SK-N-SH (cell line): ENCODE data around the gene MYRF. TPM values are rescaled to one million over a fixed set of nuclear protein-coding genes. Genes with fewer than 3 reads are reported as not detected.
A peak's percentile ranks its signal among the peaks of the same experiment; 100 is the strongest.

ENCODE experiments used
- CTCF ChIA-PET: fragments of 300-600, 350-600 bp; formaldehyde crosslinking; extraction: SDS; loops from one replicate; lab custom pipeline; 2021; lab: Yijun Ruan, JAX
- POLR2A ChIA-PET: fragments of 350-600 bp; sonication (Branson Sonifier 250); formaldehyde crosslinking; extraction: SDS; loops from one replicate; lab custom pipeline; 2020; ENCODE audit warnings: antibody characterized with exemption, inconsistent platforms; lab: Yijun Ruan, JAX
- DNase-seq: peaks from one replicate; pipeline ENCODE4 v3.0.0; 2012
- H2AFZ ChIP-seq: fragments of 200-600 bp; sonication (generic); 2 replicates; pipeline ENCODE4 v1.8.1; 2016; ENCODE audit warnings: antibody characterized with exemption, mild to moderate bottlenecking, low read depth
- H3F3A ChIP-seq: fragments of 200-600 bp; sonication (generic); replicated peaks from 2 replicates; pipeline ENCODE3; 2016; ENCODE audit warnings: antibody characterized with exemption, mild to moderate bottlenecking; ENCODE audit not compliant: insufficient read depth
- H3K27ac ChIP-seq, 2 experiments: fragments of 200-500 bp in 1 of 2; fragments of 200-600 bp in 1 of 2; sonication (Bioruptor generic) in 1 of 2; sonication (generic), shearing (Covaris generic) in 1 of 2; 2 replicates each; pipeline versions ENCODE4 v1.5.1 to v1.6.1; 2014 to 2016; ENCODE audit warnings: low read depth in 2 of 2, inconsistent platforms in 1 of 2, low read length in 1 of 2, mild to moderate bottlenecking in 1 of 2, mixed read lengths in 1 of 2
- H3K27me3 ChIP-seq: fragments of 200-600 bp; sonication (generic), shearing (Covaris generic); 2 replicates; pipeline ENCODE4 v1.6.1; 2016; ENCODE audit warnings: mixed run types; ENCODE audit not compliant: insufficient read depth
- H3K36me3 ChIP-seq, 2 experiments: fragments of 200-500 bp in 1 of 2; fragments of 200-600 bp in 1 of 2; sonication (Bioruptor generic) in 1 of 2; sonication (generic) in 1 of 2; replicated peaks in 1 of 2; 2 replicates each; pipeline versions ENCODE3 to v1.5.1; 2014 to 2016; ENCODE audit warnings: low read length in 1 of 2, mild to moderate bottlenecking in 1 of 2; ENCODE audit not compliant: insufficient read depth in 2 of 2, control insufficient read depth in 1 of 2
- H3K4me1 ChIP-seq, 2 experiments: fragments of 200-500 bp in 1 of 2; fragments of 200-600 bp in 1 of 2; sonication (Bioruptor generic) in 1 of 2; sonication (generic), shearing (Covaris generic) in 1 of 2; 2 replicates each; pipeline versions ENCODE4 v1.5.1 to v1.6.1; 2014 to 2016; ENCODE audit warnings: low read depth in 1 of 2, low read length in 1 of 2, mixed run types in 1 of 2; ENCODE audit not compliant: insufficient read depth in 2 of 2, control insufficient read depth in 1 of 2
- H3K4me2 ChIP-seq: fragments of 200-600 bp; sonication (generic), shearing (Covaris generic); 2 replicates; pipeline ENCODE4 v1.6.1; 2017; ENCODE audit warnings: mixed run types
- H3K4me3 ChIP-seq, 2 experiments: fragments of 200-500 bp in 1 of 2; fragments of 200-600 bp in 1 of 2; sonication (Bioruptor generic) in 1 of 2; sonication (generic), shearing (Covaris generic) in 1 of 2; 2 replicates each; pipeline versions ENCODE4 v1.5.1 to v1.8.1; 2014 to 2016; ENCODE audit warnings: low read depth in 2 of 2, inconsistent platforms in 1 of 2, low read length in 1 of 2, mild to moderate bottlenecking in 1 of 2, mixed read lengths in 1 of 2, moderate library complexity in 1 of 2
- H3K79me2 ChIP-seq: fragments of 200-600 bp; sonication (generic); 2 replicates; pipeline ENCODE4 v1.8.1; 2017; ENCODE audit warnings: mild to moderate bottlenecking; ENCODE audit not compliant: insufficient read depth
- H3K9ac ChIP-seq: fragments of 200-600 bp; sonication (generic); 2 replicates; pipeline ENCODE4 v1.6.1; 2017; ENCODE audit warnings: mixed run types
- H3K9me2 ChIP-seq: fragments of 200-600 bp; sonication (generic); 2 replicates; pipeline ENCODE4 v1.6.1; 2017; ENCODE audit warnings: mixed run types
- H3K9me3 ChIP-seq: fragments of 200-600 bp; sonication (generic); 2 replicates; pipeline ENCODE4 v1.6.1; 2017; ENCODE audit warnings: mixed run types, mild to moderate bottlenecking, moderate library complexity
- H4K20me1 ChIP-seq: fragments of 200-600 bp; sonication (generic); 2 replicates; pipeline ENCODE4 v1.6.1; 2017; ENCODE audit warnings: mild to moderate bottlenecking, mixed run types; ENCODE audit not compliant: insufficient read depth
- CHD2 ChIP-seq: fragments of 150-350 bp; IDR thresholded peaks from 2 replicates; pipeline ENCODE4 v1.6.1; 2018; ENCODE audit warnings: low read length; ENCODE audit not compliant: partially characterized antibody
- EZH2phosphoT487 ChIP-seq: fragments of 200-600 bp; sonication (generic); IDR thresholded peaks from 2 replicates; pipeline ENCODE4 v1.6.1; 2017; ENCODE audit warnings: low read depth, mixed run types, mild to moderate bottlenecking, antibody characterized with exemption, moderate library complexity, borderline replicate concordance
- FOXJ3 ChIP-seq: sonication (generic); formaldehyde crosslinking; IDR thresholded peaks from 2 replicates; pipeline ENCODE4 v1.5.1; 2020; ENCODE audit warnings: mild to moderate bottlenecking, missing genetic modification reagents
- GABPA ChIP-seq: IDR thresholded peaks from 2 replicates; pipeline ENCODE4 v1.4.0; 2012; ENCODE audit warnings: low read depth, mild to moderate bottlenecking
- GATA2 ChIP-seq: sonication (generic); formaldehyde crosslinking; IDR thresholded peaks from 2 replicates; pipeline ENCODE4 v1.5.0; 2020; ENCODE audit warnings: mild to moderate bottlenecking, missing genetic modification reagents
- NFIC ChIP-seq: IDR thresholded peaks from 2 replicates; pipeline ENCODE4 v1.4.0; 2012; ENCODE audit warnings: borderline replicate concordance
- NRF1 ChIP-seq: IDR thresholded peaks from 2 replicates; pipeline ENCODE4 v1.6.1; 2012; ENCODE audit warnings: low read depth, mild to moderate bottlenecking, low read length
- RAD21 ChIP-seq: IDR thresholded peaks from 2 replicates; pipeline ENCODE4 v1.6.1; 2012; ENCODE audit warnings: mild to moderate bottlenecking, low read length
- RXRA ChIP-seq: IDR thresholded peaks from 2 replicates; pipeline ENCODE4 v1.4.0; 2012; ENCODE audit warnings: low read depth, mild to moderate bottlenecking, borderline replicate concordance
- SIN3A ChIP-seq: IDR thresholded peaks from 2 replicates; pipeline ENCODE4 v1.6.1; 2012; ENCODE audit warnings: low read depth, mild to moderate bottlenecking, low read length, moderate library complexity, borderline replicate concordance
- SMC3 ChIP-seq: IDR thresholded peaks from 2 replicates; pipeline ENCODE4 v1.6.1; 2012; ENCODE audit warnings: low read depth, low read length, improper control_type of control experiment
- TCF12 ChIP-seq: IDR thresholded peaks from 2 replicates; pipeline ENCODE4 v1.4.0; 2012
- YY1 ChIP-seq: IDR thresholded peaks from 2 replicates; pipeline ENCODE4 v1.4.0; 2012; ENCODE audit warnings: low read depth, mild to moderate bottlenecking
- WGBS: methylation state at CpG from one replicate; pipeline ENCODE4 v1.1.6; 2017; ENCODE audit warnings: low lambda C conversion rate; 5-methylcytosine and 5-hydroxymethylcytosine counted together
- polyA plus RNA-seq, 3 experiments: library from polyadenylated mRNA; depleted of rRNA; stranded (reverse); fragments of >200 nt; gene quantifications; 2 replicates each; pipeline ENCODE4 v1.2.3, GENCODE V29; 2012
- TF ChIP-seq, protein P1 (sequence below): fragments of 200-600 bp; sonication (generic); IDR thresholded peaks from 2 replicates; pipeline ENCODE4 v1.6.1; 2017; ENCODE audit warnings: antibody characterized with exemption, mild to moderate bottlenecking, moderate library complexity
- TF ChIP-seq, protein P2 (sequence below): IDR thresholded peaks from 2 replicates; pipeline ENCODE4 v1.4.0; 2012; ENCODE audit warnings: low read depth, borderline replicate concordance
- TF ChIP-seq, protein P3 (sequence below): fragments of 150-350 bp; IDR thresholded peaks from 2 replicates; pipeline ENCODE4 v1.6.1; 2017; ENCODE audit warnings: antibody characterized with exemption, low read length, low read depth, borderline replicate concordance
- TF ChIP-seq, protein P4 (sequence below): IDR thresholded peaks from 2 replicates; pipeline ENCODE4 v1.4.0; 2012; ENCODE audit warnings: low read depth, borderline replicate concordance
- TF ChIP-seq, protein P5 (sequence below): IDR thresholded peaks from 2 replicates; pipeline ENCODE4; 2012

Gene MYRF
- polyA plus RNA-seq, 1 of the 3 experiments (the other 2 are of a cell fraction), result 2.8 TPM

DNA sequence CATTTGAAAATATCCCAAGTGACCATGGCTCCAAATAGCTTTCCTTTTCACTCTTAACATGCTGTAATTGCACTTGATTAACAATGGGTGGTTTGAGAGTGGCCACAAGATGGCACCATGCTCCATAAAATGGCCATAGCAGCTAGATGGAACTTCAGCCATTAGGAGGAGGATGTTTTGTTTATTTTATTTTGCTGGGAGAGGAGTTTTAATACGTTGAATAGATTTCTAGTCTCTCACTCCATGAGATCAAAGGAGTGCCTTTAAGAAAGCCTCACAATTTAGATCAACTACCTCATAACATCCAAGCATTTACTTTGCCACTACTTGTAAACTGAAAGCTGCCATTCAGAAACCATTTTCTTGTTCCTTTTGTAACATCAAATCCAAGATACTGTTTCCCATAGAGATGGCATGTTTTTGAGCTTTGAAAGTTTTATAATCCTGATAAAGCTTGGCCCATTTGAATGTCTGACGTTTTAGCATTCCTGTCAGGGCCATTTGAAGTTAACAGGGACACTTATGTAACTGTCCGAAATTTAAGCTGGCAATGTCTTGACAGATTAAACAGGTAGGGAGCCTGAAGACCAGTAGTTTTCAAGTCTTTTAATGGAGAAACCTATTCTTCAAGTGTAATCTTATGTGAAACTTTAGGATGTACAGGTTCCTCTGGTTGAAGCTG lies 45.0 kb downstream of the MYRF start:
- peak overlapping the region in 1 of 2 experiments; percentile 41; a peak in 2 of 4 replicates for H3K27ac ChIP-seq
- DNase-seq, result peak; percentile 71
- no peaks in the 10 kb centered on the region for H3K9me3 ChIP-seq
- TF ChIP-seq NRF1 (no peak), RAD21 (peak; percentile 88), CHD2 (peak; percentile 21), SMC3 (peak; percentile 80), YY1 (peak; percentile 69; the same call in 1 of the 2 replicates), NFIC (no peak)
- TF ChIP-seq, protein P1, sequence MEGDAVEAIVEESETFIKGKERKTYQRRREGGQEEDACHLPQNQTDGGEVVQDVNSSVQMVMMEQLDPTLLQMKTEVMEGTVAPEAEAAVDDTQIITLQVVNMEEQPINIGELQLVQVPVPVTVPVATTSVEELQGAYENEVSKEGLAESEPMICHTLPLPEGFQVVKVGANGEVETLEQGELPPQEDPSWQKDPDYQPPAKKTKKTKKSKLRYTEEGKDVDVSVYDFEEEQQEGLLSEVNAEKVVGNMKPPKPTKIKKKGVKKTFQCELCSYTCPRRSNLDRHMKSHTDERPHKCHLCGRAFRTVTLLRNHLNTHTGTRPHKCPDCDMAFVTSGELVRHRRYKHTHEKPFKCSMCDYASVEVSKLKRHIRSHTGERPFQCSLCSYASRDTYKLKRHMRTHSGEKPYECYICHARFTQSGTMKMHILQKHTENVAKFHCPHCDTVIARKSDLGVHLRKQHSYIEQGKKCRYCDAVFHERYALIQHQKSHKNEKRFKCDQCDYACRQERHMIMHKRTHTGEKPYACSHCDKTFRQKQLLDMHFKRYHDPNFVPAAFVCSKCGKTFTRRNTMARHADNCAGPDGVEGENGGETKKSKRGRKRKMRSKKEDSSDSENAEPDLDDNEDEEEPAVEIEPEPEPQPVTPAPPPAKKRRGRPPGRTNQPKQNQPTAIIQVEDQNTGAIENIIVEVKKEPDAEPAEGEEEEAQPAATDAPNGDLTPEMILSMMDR, result peak; percentile 91
- TF ChIP-seq, protein P2, sequence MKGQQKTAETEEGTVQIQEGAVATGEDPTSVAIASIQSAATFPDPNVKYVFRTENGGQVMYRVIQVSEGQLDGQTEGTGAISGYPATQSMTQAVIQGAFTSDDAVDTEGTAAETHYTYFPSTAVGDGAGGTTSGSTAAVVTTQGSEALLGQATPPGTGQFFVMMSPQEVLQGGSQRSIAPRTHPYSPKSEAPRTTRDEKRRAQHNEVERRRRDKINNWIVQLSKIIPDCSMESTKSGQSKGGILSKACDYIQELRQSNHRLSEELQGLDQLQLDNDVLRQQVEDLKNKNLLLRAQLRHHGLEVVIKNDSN, result no peak
- no peaks in the 10 kb centered on the region for H3K27me3 ChIP-seq
- H3K79me2 ChIP-seq, result peaks cover 71% of the 10 kb centered on the region
- 63% methylated on average over 3 of the region's 3 CpGs for WGBS
- H3K4me2 ChIP-seq, result peak overlapping the region; percentile 17; the same call in 1 of the 2 replicates
- H4K20me1 ChIP-seq, result no peaks in the 10 kb centered on the region; the same call in 1 of the 2 replicates
- peaks cover 16 to 27% of the 10 kb centered on the region in 2 experiments for H3K36me3 ChIP-seq
- no peak overlapping the region; a peak in 1 of 4 replicates for H3K4me3 ChIP-seq
- ChIA-PET CTCF (interaction anchor here (0.7 to 11.0 kb wide), 50 partner anchors 9 to 541 kb away, joined by 3 to 149 read pairs (median 6); partner anchors contain the start of genes BEST1, FADS1, FADS2 and FADS3), POLR2A (interaction anchor here (0.6 to 4.4 kb wide), 9 partner anchors 9 to 311 kb away, joined by 3 to 37 read pairs (median 3); partner anchors contain the start of gene FADS1)
- H3F3A ChIP-seq, result peaks cover 17% of the 10 kb centered on the region
- H3K4me1 ChIP-seq, result peaks cover 0 to 13% of the 10 kb centered on the region in 2 experiments; a peak in 2 of 4 replicates
- H2AFZ ChIP-seq, result peak overlapping the region; percentile 26
- no peaks in the 10 kb centered on the region for H3K9me2 ChIP-seq
- H3K9ac ChIP-seq, result peak overlapping the region; percentile 11; the same call in 1 of the 2 replicates

DNA sequence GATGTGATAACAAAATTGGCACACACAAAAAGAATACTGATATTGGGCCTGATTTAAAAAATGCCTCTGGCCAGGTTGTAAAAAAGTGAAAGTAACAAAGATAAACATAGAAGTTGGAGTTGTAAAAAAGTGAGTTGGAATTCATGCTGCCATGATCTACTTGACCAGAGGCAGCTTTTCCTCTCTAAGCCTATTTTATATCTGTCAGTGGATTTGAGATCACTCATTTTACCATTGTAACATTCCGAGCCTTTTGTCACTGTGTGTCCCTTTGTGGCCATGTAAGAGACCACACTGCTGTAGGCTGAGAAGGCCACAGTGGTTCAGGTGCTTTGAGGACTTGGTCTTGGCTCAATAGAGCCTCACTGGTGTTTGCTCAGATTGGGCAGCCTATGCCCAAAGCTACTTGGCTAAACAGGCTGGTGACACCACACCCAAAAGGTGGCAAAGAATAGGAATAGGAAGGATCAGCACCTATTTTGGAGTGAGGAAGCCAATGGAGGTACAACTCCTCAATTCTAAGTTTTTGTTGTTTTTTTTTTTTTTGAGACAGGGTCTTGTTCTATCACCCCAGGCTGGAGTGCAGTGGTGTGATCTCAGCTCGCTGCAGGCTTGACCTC lies 47.3 kb downstream of the MYRF start:
- POLR2A ChIA-PET, result interaction anchor here (1.2 to 4.4 kb wide), 2 partner anchors 16 to 282 kb away, joined by 3 to 37 read pairs; partner anchors contain the start of gene FADS1
- Histone ChIP-seq H3K79me2 (peaks cover 50% of the 10 kb centered on the region), H3K27ac (no peak overlapping the region), H2AFZ (no peak overlapping the region), H3K9me3 (no peaks in the 10 kb centered on the region), H3K4me3 (no peak overlapping the region), H4K20me1 (no peaks in the 10 kb centered on the region; the same call in 1 of the 2 replicates), H3K27me3 (no peaks in the 10 kb centered on the region), H3K4me1 (peaks cover 0 to under 1% of the 10 kb centered on the region in 2 experiments; a peak in 1 of 4 replicates), H3K9ac (no peak overlapping the region), H3K9me2 (no peaks in the 10 kb centered on the region), H3F3A (peaks cover 17% of the 10 kb centered on the region), H3K4me2 (no peak overlapping the region), H3K36me3 (peaks cover 21 to 47% of the 10 kb centered on the region in 2 experiments)
- 96% methylated on average over 2 of the region's 2 CpGs for WGBS
- CTCF ChIA-PET, result interaction anchor here (0.7 to 11.0 kb wide), 8 partner anchors 12 to 308 kb away, joined by 3 to 149 read pairs (median 28); partner anchors contain the start of gene FADS1
- DNase-seq, result no peak
- no peak for TF ChIP-seq TCF12
- TF ChIP-seq YY1, result no peak
- no peak for TF ChIP-seq GATA2
- TF ChIP-seq, protein P3, sequence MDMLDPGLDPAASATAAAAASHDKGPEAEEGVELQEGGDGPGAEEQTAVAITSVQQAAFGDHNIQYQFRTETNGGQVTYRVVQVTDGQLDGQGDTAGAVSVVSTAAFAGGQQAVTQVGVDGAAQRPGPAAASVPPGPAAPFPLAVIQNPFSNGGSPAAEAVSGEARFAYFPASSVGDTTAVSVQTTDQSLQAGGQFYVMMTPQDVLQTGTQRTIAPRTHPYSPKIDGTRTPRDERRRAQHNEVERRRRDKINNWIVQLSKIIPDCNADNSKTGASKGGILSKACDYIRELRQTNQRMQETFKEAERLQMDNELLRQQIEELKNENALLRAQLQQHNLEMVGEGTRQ, result no peak
- TF ChIP-seq RAD21, result no peak
- TF ChIP-seq RXRA, result no peak
- TF ChIP-seq FOXJ3 (CRISPR knock-in tag), result no peak
- no peak for TF ChIP-seq EZH2phosphoT487
- TF ChIP-seq, protein P4, sequence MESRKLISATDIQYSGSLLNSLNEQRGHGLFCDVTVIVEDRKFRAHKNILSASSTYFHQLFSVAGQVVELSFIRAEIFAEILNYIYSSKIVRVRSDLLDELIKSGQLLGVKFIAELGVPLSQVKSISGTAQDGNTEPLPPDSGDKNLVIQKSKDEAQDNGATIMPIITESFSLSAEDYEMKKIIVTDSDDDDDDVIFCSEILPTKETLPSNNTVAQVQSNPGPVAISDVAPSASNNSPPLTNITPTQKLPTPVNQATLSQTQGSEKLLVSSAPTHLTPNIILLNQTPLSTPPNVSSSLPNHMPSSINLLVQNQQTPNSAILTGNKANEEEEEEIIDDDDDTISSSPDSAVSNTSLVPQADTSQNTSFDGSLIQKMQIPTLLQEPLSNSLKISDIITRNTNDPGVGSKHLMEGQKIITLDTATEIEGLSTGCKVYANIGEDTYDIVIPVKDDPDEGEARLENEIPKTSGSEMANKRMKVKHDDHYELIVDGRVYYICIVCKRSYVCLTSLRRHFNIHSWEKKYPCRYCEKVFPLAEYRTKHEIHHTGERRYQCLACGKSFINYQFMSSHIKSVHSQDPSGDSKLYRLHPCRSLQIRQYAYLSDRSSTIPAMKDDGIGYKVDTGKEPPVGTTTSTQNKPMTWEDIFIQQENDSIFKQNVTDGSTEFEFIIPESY, result no peak
- no peak for TF ChIP-seq GABPA
- TF ChIP-seq, protein P5, sequence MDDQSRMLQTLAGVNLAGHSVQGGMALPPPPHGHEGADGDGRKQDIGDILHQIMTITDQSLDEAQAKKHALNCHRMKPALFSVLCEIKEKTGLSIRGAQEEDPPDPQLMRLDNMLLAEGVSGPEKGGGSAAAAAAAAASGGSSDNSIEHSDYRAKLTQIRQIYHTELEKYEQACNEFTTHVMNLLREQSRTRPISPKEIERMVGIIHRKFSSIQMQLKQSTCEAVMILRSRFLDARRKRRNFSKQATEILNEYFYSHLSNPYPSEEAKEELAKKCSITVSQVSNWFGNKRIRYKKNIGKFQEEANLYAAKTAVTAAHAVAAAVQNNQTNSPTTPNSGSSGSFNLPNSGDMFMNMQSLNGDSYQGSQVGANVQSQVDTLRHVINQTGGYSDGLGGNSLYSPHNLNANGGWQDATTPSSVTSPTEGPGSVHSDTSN, result no peak
- TF ChIP-seq SIN3A, result no peak
